Measurements from ENCODE around the gene DRAXIN.

DNA sequence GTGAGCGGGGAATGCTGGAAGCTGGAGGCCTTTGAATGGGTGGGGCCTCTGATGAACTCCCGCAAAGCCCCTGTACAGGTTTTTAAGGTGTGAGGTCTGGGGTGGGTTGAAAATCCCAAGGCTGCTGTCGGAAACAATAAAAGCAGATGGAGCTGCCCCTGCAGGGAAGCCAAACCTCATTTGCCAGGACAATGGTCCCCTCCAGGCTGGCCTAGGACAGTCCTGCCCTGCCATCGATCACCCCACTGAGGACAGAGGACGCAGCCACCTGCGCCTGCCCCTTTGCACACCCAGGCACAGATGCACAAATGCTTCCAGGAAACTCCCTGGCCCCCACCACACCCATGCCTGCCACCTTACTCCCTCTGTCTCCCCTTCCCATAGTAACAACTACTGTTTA lies 4.4 kb downstream of the DRAXIN start:
- no peak for TF ChIP-seq CTCF (IDR thresholded peaks at IDR 0.05 in 4 of 5, conservative IDR thresholded peaks at IDR 0.05 in 1 of 5)
- no peak for TF ChIP-seq POLR2A (IDR thresholded peaks at IDR 0.05)
